Activated CD4-positive, alpha-beta T cell treated with anti-CD3 and anti-CD28 coated beads for 36 hours (primary cell): Measurements from ENCODE around the gene PTPRM. TPM values are rescaled to one million over a fixed set of nuclear protein-coding genes. Genes with fewer than 3 reads are reported as not detected.
"Not testable (repeated sequence)": the region's sequence is repeated elsewhere in the genome, so short reads cannot be mapped to it uniquely, and the experiment has no call there.

Experiments used
- ATAC-seq: fragments of 200-7000 bp; cut with Tn5 transposase; one replicate; pipeline ENCODE4 v1.10.0; 2021; ENCODE audit warnings: mild to moderate bottlenecking, moderate library complexity
- CTCF ChIA-PET: fragments of 350-600 bp; sonication (Branson Sonifier 250); formaldehyde crosslinking; loops from one replicate; lab custom pipeline; 2021; ENCODE audit warnings: antibody characterized with exemption; lab: Charles Lee
- POLR2A ChIA-PET: fragments of 350-600 bp; sonication (Branson Sonifier 250); formaldehyde crosslinking; loops from one replicate; lab custom pipeline; 2021; ENCODE audit warnings: antibody characterized with exemption, inconsistent platforms; lab: Charles Lee
- DNase-seq: peaks from one replicate; pipeline ENCODE4 v3.0.0-alpha.2; 2020
- H3K27ac Mint-ChIP-seq: one replicate; pipeline ENCODE4 v1.8.0; 2021; ENCODE audit warnings: mixed read lengths
- H3K27me3 Mint-ChIP-seq: one replicate; pipeline ENCODE4 v1.8.0; 2021; ENCODE audit warnings: mixed read lengths
- H3K36me3 Mint-ChIP-seq: one replicate; pipeline ENCODE4 v1.8.0; 2021; ENCODE audit warnings: low read depth, mixed read lengths
- H3K4me1 Mint-ChIP-seq: one replicate; pipeline ENCODE4 v1.8.0; 2021; ENCODE audit warnings: mixed read lengths
- H3K4me3 Mint-ChIP-seq: one replicate; pipeline ENCODE4 v1.8.0; 2021; ENCODE audit warnings: mild to moderate bottlenecking, moderate library complexity, mixed read lengths
- H3K9me3 Mint-ChIP-seq: one replicate; pipeline ENCODE4 v1.8.0; 2021; ENCODE audit warnings: low read depth, mixed read lengths
- intact Hi-C, 2 experiments: fragments of 100-400 bp; cut with DNase I in 1 of 2; cut with micrococcal nuclease in 1 of 2; formaldehyde crosslinking; loops; one replicate each; pipeline versions ENCODE4 v1.14.2 to v1.15.1; 2022 to 2024; cut with DNase I, micrococcal nuclease
- total RNA-seq, 2 experiments: library from RNA; stranded (reverse); gene quantifications; one replicate each; pipeline ENCODE4 v1.2.3, GENCODE V29; 2021

Gene PTPRM
- total RNA-seq, 2 experiments from 2014 or later, result 6.5 to 14.0 TPM

DNA sequence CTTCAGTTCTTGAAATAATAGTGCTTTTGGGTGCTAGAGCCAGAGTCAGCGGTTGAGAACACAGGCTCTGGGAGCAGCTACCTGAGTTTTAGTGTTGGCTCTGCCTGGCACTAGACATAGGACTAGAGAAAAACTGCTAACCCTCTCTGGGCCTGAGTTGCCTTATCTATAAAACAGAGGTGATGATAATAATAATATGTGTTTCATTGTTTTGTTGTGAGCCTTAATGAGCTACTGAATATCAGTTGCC is 391.7 kb downstream of the PTPRM start:
- DNase-seq (no peak), ATAC-seq (peak; percentile 52)
- peak overlapping the region; percentile 88 for H3K27ac Mint-ChIP-seq
- no peaks in the 10 kb centered on the region for H3K27me3 Mint-ChIP-seq
- ChIA-PET CTCF (interaction anchor here (0.6 kb wide), 1 partner anchor 20 kb away, joined by 3 read pairs; no protein-coding TSS in a partner anchor), POLR2A (no interaction called here)
- H3K4me3 Mint-ChIP-seq, result no peak overlapping the region
- peaks cover 48% of the 10 kb centered on the region for H3K4me1 Mint-ChIP-seq
- H3K36me3 Mint-ChIP-seq, result no peaks in the 10 kb centered on the region
- intact Hi-C loops, result loop anchor here in 1 of 2 experiments (1.0 to 5.0 kb wide), 2 partner anchors 86 to 392 kb away; partner anchors contain the start of gene PTPRM
- H3K9me3 Mint-ChIP-seq, result no peaks in the 10 kb centered on the region

DNA sequence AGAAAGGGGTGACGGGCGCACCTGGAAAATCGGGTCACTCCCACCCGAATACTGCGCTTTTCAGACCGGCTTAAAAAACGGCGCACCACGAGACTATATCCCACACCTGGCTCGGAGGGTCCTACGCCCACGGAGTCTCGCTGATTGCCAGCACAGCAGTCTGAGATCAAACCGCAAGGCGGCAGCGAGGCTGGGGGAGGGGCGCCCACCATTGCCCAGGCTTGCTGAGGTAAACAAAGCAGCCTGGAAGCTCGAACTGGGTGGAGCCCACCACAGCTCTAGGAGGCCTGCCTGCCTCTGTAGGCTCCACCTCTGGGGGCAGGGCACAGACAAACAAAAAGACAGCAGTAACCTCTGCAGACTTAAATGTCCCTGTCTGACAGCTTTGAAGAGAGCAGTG is 399.6 kb downstream of the PTPRM start:
- H3K4me3 Mint-ChIP-seq, POLR2A ChIA-PET, DNase-seq, intact Hi-C loops, H3K27ac Mint-ChIP-seq, H3K4me1 Mint-ChIP-seq, CTCF ChIA-PET, ATAC-seq, H3K36me3 Mint-ChIP-seq, H3K9me3 Mint-ChIP-seq, H3K27me3 Mint-ChIP-seq: not testable (repeated sequence)

DNA sequence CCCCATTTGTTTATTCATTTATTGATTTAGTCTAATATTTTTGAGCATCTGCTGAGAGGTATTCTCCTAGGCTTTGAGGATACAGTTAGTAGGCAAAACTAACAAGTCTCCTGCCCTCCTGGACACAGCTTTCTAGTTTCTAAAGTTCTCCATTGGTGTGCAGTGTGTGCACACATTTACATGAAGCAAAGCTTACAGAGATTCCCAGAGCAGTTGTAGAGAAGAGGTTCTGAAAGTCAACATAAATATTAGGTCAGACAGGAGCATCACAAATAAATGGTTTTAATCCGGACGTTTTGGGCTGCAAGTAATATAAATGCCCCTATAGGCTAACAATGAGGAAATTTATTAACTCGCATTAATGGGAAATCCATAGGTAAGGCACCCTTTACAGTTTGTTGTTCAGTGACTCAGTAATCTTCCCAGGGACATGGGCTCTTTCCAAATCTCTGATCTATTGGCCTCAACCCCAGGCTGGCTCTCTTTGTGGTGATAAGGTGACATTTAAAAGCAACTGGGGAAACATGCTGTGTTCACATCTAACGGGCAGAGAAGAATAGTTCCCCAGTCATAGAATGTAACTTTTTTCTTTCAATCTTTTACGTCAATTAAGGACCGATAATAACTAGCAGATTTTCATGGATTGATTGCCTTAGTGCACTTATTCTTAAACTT is 407.2 kb downstream of the PTPRM start:
- H3K9me3 Mint-ChIP-seq, result no peaks in the 10 kb centered on the region
- DNase-seq (no peak), ATAC-seq (no peak)
- intact Hi-C loops, result no loop called here
- H3K4me1 Mint-ChIP-seq, result no peaks in the 10 kb centered on the region
- H3K27ac Mint-ChIP-seq, result no peak overlapping the region
- no peak overlapping the region for H3K4me3 Mint-ChIP-seq
- H3K27me3 Mint-ChIP-seq, result no peaks in the 10 kb centered on the region
- POLR2A ChIA-PET, result no interaction called here
- no peaks in the 10 kb centered on the region for H3K36me3 Mint-ChIP-seq
- CTCF ChIA-PET, result interaction anchor here (0.7 kb wide), 1 partner anchor 9 kb away, joined by 3 read pairs; no protein-coding TSS in a partner anchor

DNA sequence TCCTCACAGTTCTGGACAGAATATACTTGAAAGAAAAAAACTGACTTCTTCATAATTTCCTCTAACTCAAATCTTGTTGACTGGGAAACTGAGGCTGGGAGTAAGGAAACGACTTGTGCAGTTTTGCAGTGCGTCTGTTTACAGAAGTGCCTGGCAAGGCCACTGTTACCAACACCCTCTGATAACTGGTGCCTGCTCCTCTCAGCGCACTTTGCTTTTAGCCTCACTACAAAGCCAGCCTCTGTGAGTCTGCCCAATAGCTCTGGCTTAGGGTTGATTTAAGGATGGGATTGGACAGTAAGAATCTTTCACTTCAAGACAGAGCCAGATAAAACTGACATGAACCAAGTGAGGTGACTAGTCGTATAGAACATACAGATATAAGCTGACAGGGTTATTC is 410.8 kb downstream of the PTPRM start:
- H3K36me3 Mint-ChIP-seq, result no peaks in the 10 kb centered on the region
- ChIA-PET CTCF (interaction anchor here (1.2 kb wide), 1 partner anchor 19 kb away, joined by 3 read pairs; no protein-coding TSS in a partner anchor), POLR2A (no interaction called here)
- intact Hi-C loops, result no loop called here
- H3K27ac Mint-ChIP-seq, result no peak overlapping the region
- no peaks in the 10 kb centered on the region for H3K4me1 Mint-ChIP-seq
- ATAC-seq, result no peak
- H3K27me3 Mint-ChIP-seq, result no peaks in the 10 kb centered on the region
- H3K4me3 Mint-ChIP-seq, result no peak overlapping the region
- no peak for DNase-seq
- H3K9me3 Mint-ChIP-seq, result no peaks in the 10 kb centered on the region

DNA sequence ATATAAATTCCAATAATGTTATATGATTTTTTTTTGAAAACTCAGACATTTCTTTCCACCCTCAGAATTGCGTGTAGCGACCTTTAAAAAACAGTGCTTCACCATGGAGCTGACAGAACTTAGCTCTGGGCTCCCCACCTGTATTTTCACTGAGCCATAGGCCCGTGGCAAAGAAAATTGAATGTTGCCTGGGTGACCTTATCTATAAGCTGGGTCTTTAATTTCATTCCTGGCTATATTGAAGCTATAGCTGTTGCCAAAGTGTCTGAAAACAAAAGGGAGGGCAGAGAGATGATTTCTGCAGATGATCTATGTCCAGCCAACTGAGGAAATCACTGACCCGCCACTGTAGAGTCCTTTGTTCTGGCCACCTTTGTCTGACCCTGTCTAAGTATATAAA is 411.7 kb downstream of the PTPRM start:
- ChIA-PET POLR2A (interaction anchor here (0.7 kb wide), 1 partner anchor 1000 kb away, joined by 3 read pairs; no protein-coding TSS in a partner anchor), CTCF (interaction anchor here (0.6 to 1.2 kb wide), 2 partner anchors 20 to 30 kb away, joined by 3 read pairs; no protein-coding TSS in a partner anchor)
- intact Hi-C loops, result no loop called here
- Mint-ChIP-seq H3K36me3 (no peaks in the 10 kb centered on the region), H3K4me1 (no peaks in the 10 kb centered on the region), H3K4me3 (no peak overlapping the region), H3K27ac (no peak overlapping the region), H3K27me3 (no peaks in the 10 kb centered on the region), H3K9me3 (no peaks in the 10 kb centered on the region)
- DNase-seq (no peak), ATAC-seq (no peak)

DNA sequence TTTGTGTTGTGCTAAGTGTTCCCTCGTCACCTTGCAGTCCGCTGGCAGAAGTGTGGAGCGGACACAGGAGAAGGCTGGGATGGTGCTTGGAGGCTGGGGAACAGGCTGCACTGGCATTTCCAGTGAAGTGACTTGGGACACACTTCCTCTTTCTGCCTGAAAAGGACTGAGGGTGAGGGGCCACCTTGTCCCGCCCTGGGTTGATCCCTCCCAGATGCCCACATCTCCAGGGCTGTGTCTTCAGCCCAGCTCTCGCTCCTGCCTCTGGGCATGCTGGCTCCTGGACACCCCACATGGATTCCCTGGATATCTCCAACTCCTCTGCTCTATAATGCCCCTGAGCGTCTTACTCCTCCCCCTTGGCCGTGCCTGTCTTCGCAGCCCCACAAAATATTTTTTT is 412.6 kb downstream of the PTPRM start:
- POLR2A ChIA-PET, result interaction anchor here (0.7 kb wide), 1 partner anchor 1001 kb away, joined by 3 read pairs; no protein-coding TSS in a partner anchor
- DNase-seq, result no peak
- Mint-ChIP-seq H3K36me3 (no peaks in the 10 kb centered on the region), H3K4me3 (no peak overlapping the region), H3K27me3 (no peaks in the 10 kb centered on the region), H3K4me1 (no peaks in the 10 kb centered on the region), H3K9me3 (no peaks in the 10 kb centered on the region), H3K27ac (no peak overlapping the region)
- ATAC-seq, result no peak
- CTCF ChIA-PET, result interaction anchor here (0.6 kb wide), 1 partner anchor 734 kb away, joined by 3 read pairs; no protein-coding TSS in a partner anchor
- intact Hi-C loops, result no loop called here

DNA sequence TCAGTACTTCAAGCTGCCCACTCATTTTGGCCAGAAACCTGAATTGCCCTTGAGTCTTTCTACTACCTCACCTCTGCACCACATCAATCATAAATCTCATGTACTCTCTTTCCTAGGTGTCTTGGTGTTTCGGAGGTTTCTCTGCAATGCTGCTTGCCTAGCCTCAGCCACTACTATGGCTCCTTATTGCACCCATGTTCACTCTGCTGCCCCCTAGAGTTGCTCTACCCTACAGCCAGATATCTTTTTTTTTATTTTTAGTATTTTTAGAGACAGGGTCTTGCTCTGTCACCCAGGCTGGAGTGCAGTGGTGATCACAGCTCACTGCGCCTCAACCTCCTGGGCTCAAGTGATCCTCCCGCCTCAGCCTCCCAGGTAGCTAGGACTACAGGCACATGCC is 413.0 kb downstream of the PTPRM start:
- intact Hi-C loops, result no loop called here
- Mint-ChIP-seq H3K4me1 (no peaks in the 10 kb centered on the region), H3K36me3 (no peaks in the 10 kb centered on the region), H3K27ac (no peak overlapping the region), H3K27me3 (no peaks in the 10 kb centered on the region), H3K9me3 (no peaks in the 10 kb centered on the region), H3K4me3 (no peak overlapping the region)
- ChIA-PET POLR2A (no interaction called here), CTCF (interaction anchor here (0.6 kb wide), 2 partner anchors 125 to 733 kb away, joined by 3 read pairs; no protein-coding TSS in a partner anchor)
- no peak for ATAC-seq
- peak; percentile 26 for DNase-seq

DNA sequence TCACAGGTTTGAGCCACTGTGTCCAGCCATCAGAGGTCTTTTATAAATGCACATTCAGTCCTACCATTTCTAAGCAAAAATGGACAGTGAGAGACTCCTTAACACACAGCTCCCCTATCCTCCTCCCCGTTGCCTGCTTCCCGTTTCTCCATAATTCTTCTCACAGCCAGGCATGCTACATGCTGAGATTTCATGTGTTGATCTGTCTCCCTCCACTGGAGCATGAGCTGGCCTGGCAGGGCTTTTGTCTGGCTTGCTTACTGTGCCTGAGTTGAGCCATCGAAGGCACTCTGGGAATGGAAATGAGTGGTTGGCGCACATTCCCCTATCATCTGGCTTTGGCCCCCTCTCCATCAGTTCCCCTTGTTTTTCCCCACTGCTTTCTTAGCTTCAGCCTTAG is 413.5 kb downstream of the PTPRM start:
- no peak for DNase-seq
- Mint-ChIP-seq H3K4me1 (no peaks in the 10 kb centered on the region), H3K36me3 (no peaks in the 10 kb centered on the region), H3K27ac (no peak overlapping the region), H3K4me3 (no peak overlapping the region), H3K27me3 (no peaks in the 10 kb centered on the region), H3K9me3 (no peaks in the 10 kb centered on the region)
- POLR2A ChIA-PET, result no interaction called here
- intact Hi-C loops, result no loop called here
- no peak for ATAC-seq
- CTCF ChIA-PET, result interaction anchor here (0.6 kb wide), 1 partner anchor 125 kb away, joined by 3 read pairs; no protein-coding TSS in a partner anchor

DNA sequence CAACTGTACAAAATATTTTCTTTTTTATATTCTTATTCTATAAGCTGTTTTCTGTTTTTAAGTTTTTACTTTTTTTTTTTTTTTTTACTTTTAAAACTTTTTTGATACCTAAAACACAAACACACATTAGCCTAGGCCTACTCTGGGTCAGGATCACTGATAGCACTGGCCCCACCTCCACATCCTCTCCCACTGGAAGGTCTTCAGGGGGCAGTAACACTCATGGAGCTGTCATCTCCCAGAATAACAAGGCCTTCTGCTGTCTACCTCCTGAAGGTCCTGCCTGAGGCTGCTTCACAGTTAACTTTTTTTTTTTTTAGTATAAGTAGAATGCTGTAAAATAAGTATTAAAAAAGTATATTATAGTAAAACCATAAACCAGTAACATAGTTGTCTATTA is 415.1 kb downstream of the PTPRM start:
- no peak for DNase-seq
- Mint-ChIP-seq H3K4me3 (no peak overlapping the region), H3K36me3 (no peaks in the 10 kb centered on the region), H3K27me3 (no peaks in the 10 kb centered on the region), H3K9me3 (no peaks in the 10 kb centered on the region), H3K27ac (no peak overlapping the region), H3K4me1 (no peaks in the 10 kb centered on the region)
- ATAC-seq, result no peak
- CTCF ChIA-PET, result interaction anchor here (0.7 kb wide), 2 partner anchors 19 to 954 kb away, joined by 3 read pairs; no protein-coding TSS in a partner anchor
- intact Hi-C loops, result no loop called here
- POLR2A ChIA-PET, result no interaction called here

DNA sequence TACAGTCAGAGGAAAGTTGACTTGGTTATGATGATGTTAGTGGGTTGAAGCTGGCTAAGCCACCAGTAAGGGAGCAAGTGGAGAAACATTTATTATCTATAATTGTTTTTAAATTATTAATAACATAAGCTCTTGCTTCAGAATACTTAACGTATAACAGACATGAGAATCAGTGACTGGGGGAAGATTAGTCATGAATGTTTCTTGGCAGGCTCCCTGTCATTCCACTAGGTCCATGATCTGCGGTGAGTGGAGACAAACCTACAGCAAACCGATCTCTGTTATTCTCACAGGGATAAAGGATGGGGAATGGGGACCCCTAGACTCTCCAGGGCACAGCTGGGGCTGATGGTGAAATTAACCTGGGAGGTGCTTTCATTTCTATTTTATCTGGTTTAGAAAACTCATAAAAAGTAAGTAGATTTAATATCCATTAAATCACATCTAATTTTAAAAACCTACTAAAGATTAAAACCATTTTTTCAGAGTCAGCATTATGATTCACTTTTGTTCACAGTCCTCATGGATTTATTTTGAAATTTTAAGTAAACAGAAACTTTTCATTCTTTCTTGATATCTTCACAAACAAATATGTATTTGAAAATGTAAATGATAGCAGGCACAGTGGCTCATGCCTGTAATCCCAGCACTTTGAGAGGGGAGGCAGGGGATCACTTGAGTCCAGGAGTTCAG is 420.3 kb downstream of the PTPRM start:
- H3K27me3 Mint-ChIP-seq, result peaks cover 2% of the 10 kb centered on the region
- DNase-seq, result no peak
- intact Hi-C loops, result no loop called here
- no peak overlapping the region for H3K27ac Mint-ChIP-seq
- no peak overlapping the region for H3K4me3 Mint-ChIP-seq
- ATAC-seq, result no peak
- ChIA-PET CTCF (no interaction called here), POLR2A (interaction anchor here (0.7 kb wide), 1 partner anchor 1763 kb away, joined by 4 read pairs; no protein-coding TSS in a partner anchor)
- peaks cover 8% of the 10 kb centered on the region for H3K9me3 Mint-ChIP-seq
- peaks cover 5% of the 10 kb centered on the region for H3K36me3 Mint-ChIP-seq
- no peaks in the 10 kb centered on the region for H3K4me1 Mint-ChIP-seq

DNA sequence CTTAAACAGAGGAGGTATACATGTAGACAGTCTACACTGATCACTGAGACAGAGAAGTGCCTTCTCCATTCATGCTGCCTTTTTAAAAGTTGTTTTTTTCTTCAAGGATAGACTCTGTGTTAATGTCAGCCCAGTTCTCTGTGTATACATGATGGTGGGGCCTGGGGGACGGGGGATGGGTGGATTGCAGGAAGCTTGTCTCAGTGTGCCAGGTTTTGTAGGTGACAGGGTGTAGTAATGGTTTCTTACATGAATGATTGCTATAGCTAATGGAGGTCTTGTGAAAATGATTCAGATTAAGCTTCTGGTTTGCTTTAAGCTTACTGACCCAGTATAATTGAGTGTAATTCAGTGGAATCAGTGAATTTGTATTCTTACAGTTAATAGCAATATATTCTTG is 423.6 kb downstream of the PTPRM start:
- Mint-ChIP-seq H3K27ac (no peak overlapping the region), H3K4me3 (no peak overlapping the region), H3K9me3 (peaks cover 22% of the 10 kb centered on the region), H3K4me1 (no peaks in the 10 kb centered on the region), H3K27me3 (peaks cover 2% of the 10 kb centered on the region), H3K36me3 (peaks cover 7% of the 10 kb centered on the region)
- POLR2A ChIA-PET, result no interaction called here
- DNase-seq (no peak), ATAC-seq (no peak)
- CTCF ChIA-PET, result no interaction called here
- intact Hi-C loops, result no loop called here
